GM18498 (cell line): ENCODE measurements around the gene DMBT1.
"Not testable (repeated sequence)": the region's sequence is repeated elsewhere in the genome, so short reads cannot be mapped to it uniquely, and the experiment has no call there.

ENCODE experiments used
- ATAC-seq: cut with Tn5 transposase; IDR thresholded peaks from one replicate; pipeline ENCODE4 v1.9.1; 2021; ENCODE audit warnings: mild to moderate bottlenecking, moderate library complexity; ENCODE audit not compliant: unreplicated experiment

DMBT1 gene

DNA sequence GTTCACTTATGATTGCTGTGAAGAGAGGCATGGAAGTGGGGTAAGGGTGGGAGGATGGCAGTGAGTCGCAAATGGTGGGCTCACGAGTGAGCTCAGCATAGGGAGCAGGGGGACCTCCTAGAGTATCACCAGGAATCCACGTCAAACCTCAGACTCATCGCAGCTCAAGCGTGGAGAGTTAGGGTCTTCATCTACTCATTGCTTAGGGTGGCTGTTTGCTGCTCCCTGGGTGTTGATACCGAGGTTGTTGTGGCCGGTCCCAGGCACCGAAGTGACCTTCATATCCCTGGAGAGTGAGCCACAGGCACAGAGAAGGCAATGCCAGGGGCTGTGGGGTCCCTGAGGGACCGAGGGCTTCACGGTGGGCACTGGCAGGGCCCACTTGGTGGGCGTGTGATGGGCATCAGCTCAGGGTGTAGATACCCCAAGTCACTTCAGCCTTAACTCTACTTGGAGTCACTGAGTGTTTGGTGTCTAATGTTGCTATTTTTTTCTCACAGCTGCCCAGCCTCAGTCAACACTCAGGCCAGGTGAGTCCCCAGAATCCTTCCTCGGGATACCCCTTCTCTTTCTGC lies 16.8 kb downstream of the DMBT1 start:
- ATAC-seq, result no peak

DNA sequence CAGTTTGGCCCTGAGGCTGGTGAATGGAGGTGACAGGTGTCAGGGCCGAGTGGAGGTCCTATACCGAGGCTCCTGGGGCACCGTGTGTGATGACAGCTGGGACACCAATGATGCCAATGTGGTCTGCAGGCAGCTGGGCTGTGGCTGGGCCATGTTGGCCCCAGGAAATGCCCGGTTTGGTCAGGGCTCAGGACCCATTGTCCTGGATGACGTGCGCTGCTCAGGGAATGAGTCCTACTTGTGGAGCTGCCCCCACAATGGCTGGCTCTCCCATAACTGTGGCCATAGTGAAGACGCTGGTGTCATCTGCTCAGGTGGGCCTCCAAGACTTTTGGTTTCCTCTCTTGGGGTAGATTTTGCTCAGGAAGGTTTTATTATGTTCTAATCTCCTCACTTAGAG lies 25.5 kb downstream of the DMBT1 start:
- ATAC-seq, result not testable (repeated sequence)

DNA sequence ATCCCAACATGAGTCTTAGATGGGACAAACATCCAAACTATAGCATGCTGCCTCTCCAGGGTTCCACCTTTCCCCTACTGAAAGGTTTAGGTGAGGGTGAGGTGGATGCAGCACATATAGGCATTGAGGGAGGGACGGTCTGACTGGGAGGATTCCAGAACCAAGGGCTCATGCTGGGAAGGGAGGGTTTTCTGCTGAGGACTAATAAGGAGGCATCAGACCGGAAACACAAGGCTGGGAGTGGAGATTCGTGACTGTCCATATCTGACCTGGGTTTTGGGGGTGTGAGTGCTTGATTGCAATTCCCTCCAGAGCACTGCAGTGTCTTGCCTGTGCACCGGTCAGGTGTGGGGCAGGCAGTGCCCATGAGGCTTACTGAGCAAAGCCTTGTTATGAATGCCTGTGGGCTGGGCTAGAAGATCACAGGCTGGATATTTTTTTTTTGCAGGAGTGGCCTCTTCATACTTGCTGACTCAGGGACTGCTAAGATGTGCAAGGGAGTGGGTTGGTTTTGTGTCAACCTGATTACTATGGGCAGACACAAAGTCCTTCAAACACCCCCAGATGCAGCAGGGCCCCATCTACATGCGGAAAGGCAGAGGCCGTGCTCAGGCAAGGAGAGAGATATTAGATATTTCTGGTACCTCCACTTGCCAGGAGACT lies 26.7 kb downstream of the DMBT1 start:
- ATAC-seq, result no peak

DNA sequence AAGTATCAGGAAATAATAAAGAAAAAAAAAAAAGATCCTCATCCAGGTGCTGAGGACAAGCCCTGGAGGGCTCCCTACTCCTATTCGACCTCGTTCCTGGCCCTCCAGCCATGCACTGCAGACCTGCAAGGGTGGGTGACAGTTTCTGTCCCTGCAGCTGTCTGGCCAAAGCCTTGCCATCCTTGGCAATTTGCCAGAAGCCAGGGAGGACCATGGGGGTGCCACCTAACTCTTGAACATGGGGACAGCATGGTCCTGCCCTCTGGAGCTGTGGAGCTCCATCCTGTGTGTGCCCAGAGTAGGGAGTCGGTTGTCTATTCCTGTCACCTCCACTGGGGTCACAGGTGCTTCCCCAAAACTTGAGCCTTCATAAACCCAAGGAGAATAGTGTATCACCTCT lies 27.8 kb downstream of the DMBT1 start:
- no peak for ATAC-seq

DNA sequence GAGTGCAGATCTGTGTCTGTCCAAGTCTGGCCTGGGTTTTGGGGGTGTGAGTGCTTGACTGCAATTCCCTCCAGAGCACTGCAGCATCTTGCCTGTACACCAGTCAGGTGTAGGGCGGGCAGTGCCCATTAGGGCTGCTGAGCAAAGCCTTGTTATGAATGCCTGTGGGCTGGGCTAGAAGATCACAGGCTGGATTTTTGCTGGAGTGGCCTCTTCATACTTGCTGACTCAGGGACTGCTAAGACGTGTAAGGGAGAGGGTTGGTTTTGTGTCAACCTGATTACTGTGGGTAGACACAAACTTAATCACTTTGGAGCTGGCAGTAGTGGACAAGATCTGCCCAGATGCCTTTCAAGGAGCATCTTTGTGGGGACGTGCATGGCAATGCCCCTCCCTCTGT lies 29.6 kb downstream of the DMBT1 start:
- no peak for ATAC-seq

DNA sequence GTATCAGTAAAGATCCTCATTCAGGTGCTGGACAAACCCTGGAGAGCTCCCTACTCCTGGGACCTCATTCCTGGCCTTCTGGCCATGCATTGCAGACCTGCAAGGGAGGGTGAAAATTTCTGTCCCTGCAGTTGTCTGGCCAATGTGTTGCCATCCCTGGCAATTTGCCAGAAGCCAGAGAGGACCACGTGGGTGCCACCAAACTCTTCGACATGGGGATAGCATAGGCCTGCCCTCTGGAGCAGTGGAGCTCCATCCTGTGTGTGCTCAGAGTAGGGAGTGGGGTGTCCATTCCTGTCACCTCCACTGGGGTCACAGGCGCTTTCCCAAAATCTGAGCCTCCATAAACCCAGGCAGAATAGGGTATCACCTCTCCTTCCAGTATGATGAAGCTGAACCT lies 31.2 kb downstream of the DMBT1 start:
- no peak for ATAC-seq

DNA sequence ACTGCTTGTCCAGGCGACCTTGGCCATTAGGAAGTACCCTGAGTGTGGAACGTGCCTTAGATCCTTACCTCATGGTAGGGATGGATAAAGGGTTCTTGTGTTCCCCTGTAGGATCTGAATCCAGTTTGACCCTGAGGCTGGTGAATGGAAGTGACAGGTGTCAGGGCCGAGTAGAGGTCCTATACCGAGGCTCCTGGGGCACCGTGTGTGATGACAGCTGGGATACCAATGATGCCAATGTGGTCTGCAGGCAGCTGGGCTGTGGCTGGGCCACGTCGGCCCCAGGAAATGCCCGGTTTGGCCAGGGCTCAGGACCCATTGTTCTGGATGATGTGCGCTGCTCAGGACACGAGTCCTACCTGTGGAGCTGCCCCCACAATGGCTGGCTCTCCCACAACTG lies 31.6 kb downstream of the DMBT1 start:
- no peak for ATAC-seq

DNA sequence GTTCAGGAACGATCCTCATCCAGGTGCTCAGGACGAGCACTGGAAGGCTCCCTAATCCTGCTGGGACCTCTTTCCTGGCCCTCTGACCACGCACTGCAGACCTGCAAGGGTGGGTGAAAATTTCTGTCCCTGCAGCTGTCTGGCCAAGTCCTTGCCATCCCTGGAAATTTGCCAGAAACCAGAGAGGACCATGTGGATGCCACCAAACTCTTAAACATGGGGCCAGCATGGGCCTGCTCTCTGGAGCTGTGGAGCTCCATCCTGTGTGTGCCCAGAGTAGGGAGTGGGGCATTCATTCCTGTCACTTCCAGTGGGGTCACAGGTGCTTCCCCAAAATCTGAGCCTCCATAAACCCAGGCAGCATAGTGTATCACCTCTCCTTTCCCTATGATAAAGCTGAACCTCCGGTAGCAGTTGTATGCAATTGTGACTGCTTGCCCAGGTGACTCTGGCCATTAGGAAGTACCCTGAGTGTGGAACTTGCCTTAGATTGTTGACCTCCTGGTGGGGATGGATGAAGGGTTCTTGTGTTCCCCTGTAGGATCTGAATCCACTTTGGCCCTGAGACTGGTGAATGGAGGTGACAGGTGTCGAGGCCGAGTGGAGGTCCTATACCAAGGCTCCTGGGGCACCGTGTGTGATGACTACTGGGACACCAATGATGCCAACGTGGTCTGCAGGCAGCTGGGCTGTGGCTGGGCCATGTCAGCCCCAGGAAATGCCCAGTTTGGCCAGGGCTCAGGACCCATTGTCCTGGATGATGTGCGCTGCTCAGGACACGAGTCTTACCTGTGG lies 57.1 kb downstream of the DMBT1 start:
- no peak for ATAC-seq

DNA sequence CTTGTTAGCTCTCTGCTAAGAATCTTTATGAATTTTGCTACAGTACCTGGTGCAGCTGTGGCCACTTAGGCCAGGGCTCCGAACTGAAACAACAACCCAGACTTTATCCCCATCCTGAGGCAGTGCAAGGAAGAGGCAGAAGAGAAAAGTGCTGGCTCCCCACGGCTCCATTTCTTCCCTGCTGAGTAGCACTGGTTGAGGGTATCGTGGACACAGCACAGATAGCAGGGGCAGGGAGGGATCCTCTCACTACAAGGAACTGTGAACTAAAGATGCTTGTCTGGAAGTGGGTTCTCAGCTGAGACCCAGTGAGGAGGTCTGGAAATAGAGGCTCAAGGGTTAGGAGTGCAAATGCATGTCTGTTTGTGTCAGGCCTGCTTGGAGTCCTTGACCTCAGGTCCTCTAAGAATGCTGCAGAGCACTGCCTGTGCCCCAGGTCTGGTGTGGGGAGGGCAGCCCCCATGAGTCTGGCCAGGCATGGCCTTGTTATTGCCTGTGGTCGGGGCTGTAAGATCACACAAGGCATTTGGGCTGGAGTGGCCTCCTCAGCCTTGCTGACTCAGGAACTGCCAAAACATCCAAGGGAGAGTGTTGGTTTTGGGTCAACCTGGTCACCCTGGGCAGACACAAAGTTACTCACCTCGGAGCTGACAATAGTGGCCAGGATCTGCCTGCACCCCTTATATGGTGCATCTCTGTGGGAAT lies 58.1 kb downstream of the DMBT1 start:
- no peak for ATAC-seq

DNA sequence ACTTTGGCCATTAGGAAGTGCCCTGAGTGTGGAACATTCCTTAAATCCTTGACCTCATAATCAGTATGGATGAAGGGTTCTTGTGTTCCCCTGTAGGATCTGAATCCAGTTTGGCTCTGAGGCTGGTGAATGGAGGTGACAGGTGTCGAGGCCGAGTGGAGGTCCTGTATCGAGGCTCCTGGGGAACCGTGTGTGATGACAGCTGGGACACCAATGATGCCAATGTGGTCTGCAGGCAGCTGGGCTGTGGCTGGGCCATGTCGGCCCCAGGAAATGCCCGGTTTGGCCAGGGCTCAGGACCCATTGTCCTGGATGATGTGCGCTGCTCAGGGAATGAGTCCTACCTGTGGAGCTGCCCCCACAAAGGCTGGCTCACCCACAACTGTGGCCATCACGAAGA lies 60.4 kb downstream of the DMBT1 start:
- ATAC-seq, result not testable (repeated sequence)

DNA sequence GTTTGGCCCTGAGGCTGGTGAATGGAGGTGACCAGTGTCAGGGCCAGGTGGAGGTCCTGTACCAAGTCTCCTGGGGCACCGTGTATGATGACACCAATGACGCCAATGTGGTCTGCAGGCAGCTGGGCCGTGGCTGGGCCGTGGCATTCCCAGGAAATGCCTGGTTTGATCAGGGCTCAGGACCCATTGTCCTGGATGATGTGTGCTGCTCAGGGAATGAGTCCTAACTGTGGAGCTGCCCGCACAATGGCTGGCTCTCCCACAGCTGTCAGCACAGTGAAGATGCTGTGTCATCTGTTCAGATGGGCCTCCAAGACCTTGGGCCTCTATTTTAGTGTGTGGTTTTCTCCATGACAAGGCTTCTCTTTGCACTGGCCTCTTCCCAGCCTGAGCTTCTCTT lies 64.0 kb downstream of the DMBT1 start:
- no peak for ATAC-seq

DNA sequence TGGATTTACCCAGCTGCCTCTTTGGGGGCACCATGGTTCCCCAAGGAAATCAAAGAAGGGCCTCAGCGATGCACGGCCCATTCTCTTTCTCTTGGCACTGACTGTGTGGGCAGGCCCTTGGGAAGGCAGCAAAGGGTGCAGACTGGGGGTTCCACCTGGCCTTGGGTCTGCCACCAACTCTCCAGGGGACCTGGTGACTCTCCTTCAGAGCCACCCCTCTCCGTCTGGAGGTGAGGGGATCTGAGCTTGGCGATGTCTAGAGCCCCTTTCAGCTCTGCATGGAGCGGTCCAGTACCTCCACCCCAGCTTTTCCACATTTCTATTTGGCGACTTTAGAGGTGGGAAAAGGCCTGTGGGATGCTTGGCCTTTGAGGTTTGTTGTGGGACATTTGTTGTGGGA lies 70.0 kb downstream of the DMBT1 start:
- ATAC-seq, result no peak

DNA sequence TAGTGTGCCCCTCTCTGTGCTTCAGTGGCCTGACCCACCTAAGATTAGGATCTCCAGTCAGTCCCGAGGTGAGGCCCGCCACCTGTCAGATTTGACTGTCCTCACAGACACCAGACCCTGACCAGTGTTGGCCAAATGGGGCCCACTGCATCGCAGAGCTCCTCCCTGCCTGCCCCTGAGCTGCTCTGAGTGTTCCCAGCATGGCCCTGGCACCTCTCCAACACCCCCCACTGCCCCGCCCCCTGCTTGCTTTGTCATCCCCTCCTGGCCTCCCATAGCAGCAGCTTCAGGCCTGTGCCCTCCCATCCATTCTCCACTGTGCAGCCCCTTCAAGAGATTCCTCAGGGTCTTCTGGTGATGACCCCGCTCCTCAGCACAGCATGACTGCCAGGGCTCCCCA lies 71.5 kb downstream of the DMBT1 start:
- no peak for ATAC-seq

DNA sequence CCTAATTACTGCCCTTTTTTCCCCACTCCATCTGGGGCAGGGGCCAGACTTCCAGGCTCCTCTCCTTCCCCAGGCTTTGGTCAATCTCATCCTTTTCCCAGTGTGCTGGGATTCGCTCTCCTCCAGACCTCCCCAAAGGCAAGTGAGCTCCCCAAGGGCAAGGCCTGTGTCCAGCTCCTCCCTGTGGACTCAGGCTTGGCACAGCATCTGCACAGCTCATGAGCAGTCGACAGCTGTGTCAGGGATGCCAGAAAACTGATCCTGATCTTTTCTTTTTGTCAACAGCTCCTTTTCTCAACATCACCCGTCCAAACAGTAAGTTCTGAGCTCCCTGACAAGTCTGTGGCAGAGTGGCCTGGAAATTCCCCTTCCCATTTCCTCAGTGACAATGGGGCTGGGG lies 72.0 kb downstream of the DMBT1 start:
- ATAC-seq, result no peak

DNA sequence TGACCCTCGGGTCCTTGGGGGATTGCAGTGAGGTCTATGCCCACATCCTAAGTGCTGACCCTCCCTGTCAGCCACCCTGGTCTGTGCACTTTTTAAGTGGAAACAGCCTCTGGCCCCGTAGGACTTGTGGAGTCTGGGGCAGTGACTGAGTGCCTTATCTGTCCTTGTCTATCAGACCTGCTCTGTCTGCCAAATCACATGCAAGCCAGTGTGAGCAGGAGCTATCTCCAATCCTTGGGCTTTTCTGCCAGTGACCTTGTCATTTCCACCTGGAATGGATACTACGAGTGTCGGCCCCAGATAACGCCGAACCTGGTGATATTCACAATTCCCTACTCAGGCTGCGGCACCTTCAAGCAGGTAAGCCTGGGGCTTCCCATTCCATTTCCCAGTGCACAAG lies 76.4 kb downstream of the DMBT1 start:
- no peak for ATAC-seq

DNA sequence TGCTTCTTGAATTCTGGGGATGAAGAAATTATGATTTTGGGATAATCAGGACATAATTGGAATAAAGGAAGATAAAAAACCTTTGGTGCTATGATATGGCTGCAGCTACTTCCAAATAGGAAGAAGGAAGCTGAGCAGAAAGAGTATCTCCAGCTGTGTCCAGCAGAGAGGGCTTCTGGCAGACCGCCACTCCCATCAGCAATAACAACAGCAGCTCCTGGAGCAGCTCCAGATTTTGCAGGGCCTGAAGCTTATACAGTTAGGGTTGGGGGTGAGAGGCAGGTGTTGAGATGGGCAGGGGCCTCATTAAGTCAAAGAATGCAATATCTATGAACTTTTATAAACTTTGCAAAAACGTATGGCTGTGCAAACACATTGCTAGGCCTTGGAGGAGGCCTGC lies 76.8 kb downstream of the DMBT1 start:
- ATAC-seq, result no peak

DNA sequence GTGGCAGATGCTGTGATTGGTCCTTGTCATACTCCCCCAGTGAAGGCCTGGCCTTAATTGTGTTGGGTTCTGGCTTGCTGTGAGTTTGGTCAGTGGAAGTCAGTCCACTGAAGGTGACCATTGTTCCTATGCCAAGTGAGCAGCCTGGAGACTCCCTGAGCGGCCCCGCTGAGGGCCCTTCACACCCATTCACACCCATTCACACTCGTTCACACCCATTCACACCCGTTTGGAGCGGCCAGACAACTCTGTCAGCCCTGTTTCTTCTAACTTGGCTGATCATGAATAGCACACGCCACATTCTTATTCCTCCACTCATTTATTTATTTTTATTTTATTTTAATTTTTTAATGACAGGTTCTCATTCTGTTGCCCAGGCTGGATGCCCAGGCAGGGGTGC lies 77.6 kb downstream of the DMBT1 start:
- no peak for ATAC-seq

DNA sequence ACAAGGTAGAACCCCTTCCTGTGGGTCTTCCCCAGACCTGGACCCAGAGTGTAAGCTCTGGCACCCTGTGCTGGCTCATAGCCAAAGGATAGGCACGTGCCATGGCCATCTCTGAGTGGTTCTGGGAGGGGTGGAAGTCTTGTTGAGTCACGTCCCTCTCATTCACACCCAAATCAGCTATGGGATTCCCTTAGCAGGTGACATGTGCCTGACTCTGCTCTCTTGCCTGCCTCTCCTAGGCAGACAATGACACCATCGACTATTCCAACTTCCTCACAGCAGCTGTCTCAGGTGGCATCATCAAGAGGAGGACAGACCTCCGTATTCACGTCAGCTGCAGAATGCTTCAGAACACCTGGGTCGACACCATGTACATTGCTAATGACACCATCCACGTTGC lies 79.2 kb downstream of the DMBT1 start:
- no peak for ATAC-seq

DNA sequence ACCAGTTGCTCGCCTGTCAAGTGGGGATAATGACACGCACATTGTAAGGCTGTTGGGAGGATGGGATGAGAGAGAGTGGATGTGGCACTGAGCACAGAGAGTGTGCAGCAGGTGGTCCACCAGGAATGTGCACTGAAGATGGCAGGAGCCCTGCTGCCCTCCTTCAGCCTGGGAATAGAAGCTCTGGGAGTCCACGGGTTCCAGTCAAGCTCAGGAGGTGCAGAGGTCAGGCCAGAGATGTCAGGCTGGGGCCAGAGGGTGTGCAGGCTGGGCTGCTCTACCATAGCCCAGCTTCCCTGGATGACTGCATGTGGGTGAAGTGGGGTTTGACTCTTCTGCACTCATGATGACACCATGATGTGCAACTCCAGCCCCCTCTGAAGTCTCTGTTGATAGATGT lies 80.4 kb downstream of the DMBT1 start:
- no peak for ATAC-seq

DNA sequence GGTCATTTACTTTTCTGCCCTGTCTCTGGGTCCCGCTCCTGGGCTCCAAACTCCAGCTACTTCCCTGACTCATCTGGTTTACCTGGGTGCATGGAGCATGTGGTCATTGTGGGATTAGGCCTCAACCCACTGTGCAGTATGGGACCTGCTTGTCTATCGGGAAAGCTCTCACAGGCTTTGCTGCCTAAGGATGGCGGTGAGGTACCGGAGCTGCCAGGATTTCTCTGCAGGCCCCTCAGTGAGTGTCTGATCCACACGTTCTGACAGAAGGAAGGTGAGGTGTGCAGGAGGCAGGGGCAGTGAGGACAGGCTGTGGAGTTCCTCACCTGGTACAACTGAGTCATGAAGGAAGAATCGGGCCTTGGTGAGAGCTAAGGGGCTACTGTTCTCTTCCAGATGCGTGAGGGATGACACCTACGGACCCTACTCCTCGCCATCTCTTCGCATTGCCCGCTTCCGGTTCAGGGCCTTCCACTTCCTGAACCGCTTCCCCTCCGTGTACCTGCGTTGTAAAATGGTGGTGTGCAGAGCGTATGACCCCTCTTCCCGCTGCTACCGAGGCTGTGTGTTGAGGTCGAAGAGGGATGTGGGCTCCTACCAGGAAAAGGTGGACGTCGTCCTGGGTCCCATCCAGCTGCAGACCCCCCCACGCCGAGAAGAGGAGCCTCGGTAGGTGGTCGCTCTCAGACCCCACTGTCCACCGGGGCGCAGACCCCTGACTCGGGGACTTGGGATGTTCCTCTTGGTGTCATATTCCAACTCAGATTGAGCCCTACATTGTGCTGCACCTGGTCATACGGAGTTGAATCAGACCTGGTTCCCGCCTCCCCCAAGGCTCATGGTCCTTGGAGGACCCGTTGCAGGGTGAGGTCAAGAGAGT lies 82.4 kb downstream of the DMBT1 start:
- no peak for ATAC-seq
